Fibroblast of pulmonary artery (primary cell): ENCODE measurements around the gene ADRB2.

Experiments used
- DNase-seq: peaks from one replicate; pipeline ENCODE4 v3.0.0-alpha.2; 2010; ENCODE audit warnings: low read depth
- H3K4me3 ChIP-seq: replicated peaks from 2 replicates; pipeline ENCODE4 v1.5.1; 2011; ENCODE audit warnings: low read depth, mild to moderate bottlenecking, control low read depth, low read length, moderate library complexity
- CTCF ChIP-seq: IDR thresholded peaks from 2 replicates; pipeline ENCODE4 v1.5.1; 2011; ENCODE audit warnings: mild to moderate bottlenecking, control low read depth, low read length, inconsistent platforms; ENCODE audit errors: missing control alignments

ADRB2 gene

GRCh38 chr5:148805326-148806290 lies 20.8 kb upstream of the ADRB2 start:
- DNase-seq, result peak; percentile 44
- H3K4me3 ChIP-seq, result no peak overlapping the region
- no peak for TF ChIP-seq CTCF

- no peak for DNase-seq
- H3K4me3 ChIP-seq, result no peak overlapping the region
- TF ChIP-seq CTCF, result no peak
Measured at GRCh38 chr5:148806520-148806931, 19.9 kb upstream of the ADRB2 start.

DNA sequence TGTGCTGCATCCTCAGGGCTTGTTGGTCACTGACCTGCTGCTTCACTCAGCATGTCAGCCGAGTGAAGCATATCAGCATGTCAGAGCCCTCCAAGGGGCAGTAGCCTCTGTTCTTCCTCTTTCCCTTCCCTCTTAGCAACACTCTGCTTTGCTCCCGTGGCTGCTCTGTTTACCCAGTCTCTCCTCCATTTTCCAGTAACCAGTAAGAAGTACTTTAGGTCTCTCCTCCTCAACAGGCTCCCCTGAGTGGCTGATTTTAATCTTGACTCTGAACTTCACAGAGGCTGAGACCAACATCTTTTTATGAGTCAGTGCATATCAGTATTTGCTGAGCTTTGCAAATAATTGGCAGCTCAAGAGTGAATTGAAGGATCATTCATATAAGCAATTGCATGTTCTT lies 18.6 kb upstream of the ADRB2 start:
- DNase-seq, result no peak
- TF ChIP-seq CTCF, result no peak
- H3K4me3 ChIP-seq, result no peak overlapping the region

- H3K4me3 ChIP-seq, result no peak overlapping the region
- no peak for TF ChIP-seq CTCF
- DNase-seq, result no peak
Measured at GRCh38 chr5:148808864-148809642, 17.4 kb upstream of the ADRB2 start.

GRCh38 chr5:148809781-148810524 lies 16.5 kb upstream of the ADRB2 start:
- no peak overlapping the region for H3K4me3 ChIP-seq
- peak; percentile 20 for DNase-seq
- TF ChIP-seq CTCF, result no peak

GRCh38 chr5:148810823-148811222 lies 15.6 kb upstream of the ADRB2 start:
- DNase-seq, result no peak
- TF ChIP-seq CTCF, result no peak
- no peak overlapping the region for H3K4me3 ChIP-seq
